Hepatocyte (in vitro differentiated cells): ENCODE measurements around the gene KLHL1. TPM values are rescaled to one million over a fixed set of nuclear protein-coding genes. Genes with fewer than 3 reads are reported as not detected.
A peak's percentile ranks its signal among the peaks of the same experiment; 100 is the strongest.

Experiments used
- DNase-seq: peaks from one replicate; pipeline ENCODE4 v3.0.0-alpha.2; 2016; ENCODE audit warnings: low spot score
- H2AFZ ChIP-seq: fragments of 200-600 bp; sonication (generic); 2 replicates; pipeline ENCODE4 v1.6.0; 2016; ENCODE audit warnings: antibody characterized with exemption, mild to moderate bottlenecking
- H3K27ac ChIP-seq: fragments of 200-600 bp; sonication (generic); 2 replicates; pipeline ENCODE4 v1.5.1; 2016; ENCODE audit warnings: mild to moderate bottlenecking
- H3K27me3 ChIP-seq: fragments of 200-600 bp; sonication (generic); 2 replicates; pipeline ENCODE4 v1.6.1; 2016
- H3K36me3 ChIP-seq: fragments of 200-600 bp; sonication (generic); replicated peaks from 2 replicates; pipeline ENCODE4 v1.5.1; 2016; ENCODE audit warnings: low read depth; ENCODE audit not compliant: insufficient read depth
- H3K4me1 ChIP-seq: fragments of 200-600 bp; sonication (generic); 2 replicates; pipeline ENCODE4 v1.5.1; 2016; ENCODE audit warnings: mild to moderate bottlenecking, moderate library complexity; ENCODE audit not compliant: insufficient read depth
- H3K4me2 ChIP-seq: fragments of 200-600 bp; sonication (generic); 2 replicates; pipeline ENCODE4 v1.6.0; 2016
- H3K4me3 ChIP-seq: fragments of 200-600 bp; sonication (generic); 2 replicates; pipeline ENCODE4 v1.5.1; 2016; ENCODE audit warnings: mild to moderate bottlenecking
- H3K79me2 ChIP-seq: fragments of 200-600 bp; sonication (generic); 2 replicates; pipeline ENCODE4 v1.6.0; 2017; ENCODE audit warnings: mild to moderate bottlenecking
- H3K9me2 ChIP-seq: fragments of 200-600 bp; sonication (generic); replicated peaks from 2 replicates; pipeline ENCODE4 v1.6.0; 2017; ENCODE audit warnings: mild to moderate bottlenecking; ENCODE audit not compliant: insufficient read depth
- H3K9me3 ChIP-seq: fragments of 200-600 bp; sonication (generic); 2 replicates; pipeline ENCODE4 v1.5.1; 2016; ENCODE audit warnings: low read depth, mild to moderate bottlenecking
- H4K20me1 ChIP-seq: fragments of 200-600 bp; sonication (generic); 2 replicates; pipeline ENCODE4 v1.6.0; 2016; ENCODE audit warnings: mild to moderate bottlenecking; ENCODE audit not compliant: insufficient read depth, poor library complexity, severe bottlenecking
- CTCF ChIP-seq: fragments of 200-600 bp; sonication (generic); IDR thresholded peaks from 2 replicates; pipeline ENCODE4 v1.5.1; 2016; ENCODE audit warnings: antibody characterized with exemption, mild to moderate bottlenecking; ENCODE audit not compliant: poor library complexity
- EZH2 ChIP-seq: fragments of 200-600 bp; sonication (generic); IDR thresholded peaks from 2 replicates; pipeline ENCODE4 v1.6.1; 2016; ENCODE audit warnings: antibody characterized with exemption, mild to moderate bottlenecking, borderline replicate concordance
- EZH2phosphoT487 ChIP-seq: fragments of 200-600 bp; sonication (generic); IDR thresholded peaks from one replicate; pipeline ENCODE4 v1.6.1; 2018; ENCODE audit warnings: antibody characterized with exemption, mild to moderate bottlenecking, low read depth, moderate library complexity; ENCODE audit not compliant: unreplicated experiment, severe bottlenecking
- whole genome bisulfite sequencing: methylation state at CpG from one replicate; pipeline ENCODE4 v1.1.6; 2016; ENCODE audit warnings: low lambda C conversion rate; ENCODE audit errors: missing lambda C conversion rate; 5-methylcytosine and 5-hydroxymethylcytosine counted together
- polyA plus RNA-seq: library from polyadenylated mRNA; unstranded; fragments of >200 nt; fragmentation: Nextera tagmentation; extraction: Ambion mirVana; gene quantifications from 2 replicates; pipeline ENCODE4 v1.2.1, GENCODE V29; 2016
- total RNA-seq: library from RNA; depleted of rRNA; stranded (reverse); fragments of >200 nt; gene quantifications from 2 replicates; pipeline ENCODE4 v1.2.3, GENCODE V29; 2014

KLHL1 gene
- total and polyA plus RNA-seq, 2 experiments from 2014 or later: 1.2 TPM

DNA sequence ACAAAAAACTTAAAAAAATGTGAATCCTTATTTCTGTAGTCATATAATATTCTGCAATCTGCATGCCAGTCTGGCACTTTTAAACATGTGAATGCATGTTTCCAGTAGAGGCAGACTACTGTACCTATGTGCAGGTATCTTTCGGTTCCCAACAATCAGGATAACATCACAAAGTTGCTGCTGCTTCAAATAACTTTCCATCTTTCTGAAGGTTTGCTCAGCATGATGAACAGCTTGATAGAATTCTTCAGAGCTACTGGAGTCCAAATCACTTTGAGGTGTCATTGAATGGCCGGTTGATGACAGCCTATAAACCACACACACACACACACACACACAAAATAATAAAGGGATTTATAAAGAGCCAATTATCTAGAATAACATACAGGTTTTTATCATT lies 132.8 kb downstream of the KLHL1 start:
- H3K9me2 ChIP-seq: no peaks in the 10 kb centered on the region
- no peak for TF ChIP-seq EZH2
- TF ChIP-seq CTCF: no peak
- no peak for TF ChIP-seq EZH2phosphoT487
- no peak overlapping the region for H3K4me2 ChIP-seq
- no peaks in the 10 kb centered on the region for H3K79me2 ChIP-seq
- H3K9me3 ChIP-seq: no peaks in the 10 kb centered on the region
- H3K4me3 ChIP-seq: no peak overlapping the region
- H2AFZ ChIP-seq: no peak overlapping the region
- no peak for DNase-seq
- H3K4me1 ChIP-seq: no peaks in the 10 kb centered on the region
- H3K27me3 ChIP-seq: no peaks in the 10 kb centered on the region
- no peak overlapping the region for H3K27ac ChIP-seq
- 87% methylated on average over 2 of the region's 2 CpGs for WGBS
- H3K36me3 ChIP-seq: no peaks in the 10 kb centered on the region
- no peaks in the 10 kb centered on the region for H4K20me1 ChIP-seq

DNA sequence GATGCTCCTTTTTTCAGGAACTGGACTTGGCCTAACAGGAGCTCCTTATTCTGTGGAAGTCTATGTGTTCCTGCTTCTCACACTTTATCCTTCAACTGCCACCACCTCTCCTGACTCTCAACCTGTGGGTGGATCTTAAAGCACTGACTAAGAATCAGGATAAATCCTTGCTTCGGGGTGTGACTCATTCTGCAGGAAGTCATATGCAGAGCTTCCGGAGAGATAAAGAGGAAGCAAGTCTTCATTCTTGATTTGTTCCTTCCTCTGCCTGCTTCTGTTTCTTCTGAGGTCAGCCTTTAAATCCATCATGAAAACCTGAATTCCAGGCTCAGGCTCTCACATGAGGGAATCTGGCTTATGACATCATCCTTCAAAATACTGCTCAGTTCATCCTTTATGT lies 137.7 kb downstream of the KLHL1 start:
- DNase-seq: peak; percentile 32
- WGBS: 32% methylated on average over 2 of the region's 2 CpGs
- Histone ChIP-seq H3K27me3 (no peaks in the 10 kb centered on the region), H3K9me2 (no peaks in the 10 kb centered on the region), H3K4me2 (no peak overlapping the region), H3K27ac (no peak overlapping the region), H3K4me3 (no peak overlapping the region), H3K9me3 (no peaks in the 10 kb centered on the region), H3K79me2 (no peaks in the 10 kb centered on the region), H3K36me3 (no peaks in the 10 kb centered on the region), H3K4me1 (no peaks in the 10 kb centered on the region), H2AFZ (peak overlapping the region; percentile 35), H4K20me1 (no peaks in the 10 kb centered on the region)
- no peak for TF ChIP-seq CTCF
- TF ChIP-seq EZH2phosphoT487: no peak
- no peak for TF ChIP-seq EZH2

GRCh38 chr13:69959046-69959445 lies 149.2 kb downstream of the KLHL1 start:
- H3K27ac ChIP-seq: peak overlapping the region; percentile 21
- DNase-seq: no peak
- H3K79me2 ChIP-seq: no peaks in the 10 kb centered on the region
- no peaks in the 10 kb centered on the region for H3K9me3 ChIP-seq
- no peaks in the 10 kb centered on the region for H4K20me1 ChIP-seq
- H2AFZ ChIP-seq: peak overlapping the region; percentile 11
- H3K9me2 ChIP-seq: no peaks in the 10 kb centered on the region
- no peaks in the 10 kb centered on the region for H3K27me3 ChIP-seq
- TF ChIP-seq CTCF: no peak
- no peak for TF ChIP-seq EZH2
- no peak for TF ChIP-seq EZH2phosphoT487
- peaks cover 7% of the 10 kb centered on the region for H3K4me1 ChIP-seq
- no peaks in the 10 kb centered on the region for H3K36me3 ChIP-seq
- no peak overlapping the region for H3K4me3 ChIP-seq
- 55% methylated on average over 2 of the region's 2 CpGs for WGBS
- H3K4me2 ChIP-seq: peak overlapping the region; percentile 54

GRCh38 chr13:69956839-69957238 lies 151.4 kb downstream of the KLHL1 start:
- H3K27ac ChIP-seq: no peak overlapping the region
- H2AFZ ChIP-seq: no peak overlapping the region
- no peak for DNase-seq
- H3K27me3 ChIP-seq: no peaks in the 10 kb centered on the region
- TF ChIP-seq EZH2 (no peak), CTCF (no peak), EZH2phosphoT487 (no peak)
- H3K9me3 ChIP-seq: no peaks in the 10 kb centered on the region
- no peaks in the 10 kb centered on the region for H4K20me1 ChIP-seq
- no peaks in the 10 kb centered on the region for H3K79me2 ChIP-seq
- H3K36me3 ChIP-seq: no peaks in the 10 kb centered on the region
- H3K9me2 ChIP-seq: no peaks in the 10 kb centered on the region
- 90% methylated on average over 5 of the region's 5 CpGs for WGBS
- no peak overlapping the region for H3K4me2 ChIP-seq
- H3K4me3 ChIP-seq: no peak overlapping the region
- peaks cover 7% of the 10 kb centered on the region for H3K4me1 ChIP-seq
